Smooth muscle cell (in vitro differentiated cells): ENCODE data around the gene AGTRAP. TPM values are rescaled to one million over a fixed set of nuclear protein-coding genes. Genes with fewer than 3 reads are reported as not detected.

ENCODE experiments used
- DNase-seq: peaks from one replicate; lab custom pipeline; 2025; ENCODE audit not compliant: unreplicated experiment; lab: John Stamatoyannopoulos, UW
- H2AFZ ChIP-seq: fragments of 200-600 bp; sonication (generic); 2 replicates; pipeline ENCODE4 v1.6.0; 2016; ENCODE audit warnings: antibody characterized with exemption, low read depth, mild to moderate bottlenecking
- H3F3A ChIP-seq: fragments of 200-600 bp; sonication (generic); 2 replicates; pipeline ENCODE4 v1.6.0; 2017; ENCODE audit warnings: antibody characterized with exemption, low read depth
- H3K27ac ChIP-seq: fragments of 200-600 bp; sonication (generic); 2 replicates; pipeline ENCODE4 v1.5.1; 2016; ENCODE audit warnings: low read depth, mild to moderate bottlenecking
- H3K27me3 ChIP-seq: fragments of 200-600 bp; sonication (generic); 2 replicates; pipeline ENCODE4 v1.6.1; 2016; ENCODE audit warnings: low read depth, mild to moderate bottlenecking
- H3K36me3 ChIP-seq: fragments of 200-600 bp; sonication (generic); 2 replicates; pipeline ENCODE4 v1.5.1; 2016; ENCODE audit warnings: low read depth
- H3K4me1 ChIP-seq: fragments of 200-600 bp; sonication (generic); 2 replicates; pipeline ENCODE4 v1.5.1; 2016; ENCODE audit warnings: low read depth
- H3K4me2 ChIP-seq: fragments of 200-600 bp; sonication (generic); 2 replicates; pipeline ENCODE4 v1.6.0; 2016; ENCODE audit warnings: mild to moderate bottlenecking
- H3K4me3 ChIP-seq: fragments of 200-600 bp; sonication (generic); 2 replicates; pipeline ENCODE4 v1.5.1; 2016; ENCODE audit warnings: mild to moderate bottlenecking
- H3K79me2 ChIP-seq: fragments of 200-600 bp; sonication (generic); 2 replicates; pipeline ENCODE4 v1.6.0; 2016; ENCODE audit warnings: low read depth, mild to moderate bottlenecking
- H3K9ac ChIP-seq: fragments of 200-600 bp; sonication (generic); 2 replicates; pipeline ENCODE4 v1.6.0; 2016; ENCODE audit warnings: low read depth
- H3K9me3 ChIP-seq: fragments of 200-600 bp; sonication (generic); replicated peaks from 2 replicates; pipeline ENCODE4 v1.5.1; 2016; ENCODE audit warnings: low read depth
- H4K20me1 ChIP-seq: fragments of 200-600 bp; sonication (generic); 2 replicates; pipeline ENCODE4 v1.6.0; 2016; ENCODE audit warnings: low read depth
- WGBS: methylation state at CpG from one replicate; pipeline ENCODE4 v1.1.7; 2016; ENCODE audit warnings: low lambda C conversion rate; 5-methylcytosine and 5-hydroxymethylcytosine counted together
- polyA plus RNA-seq: library from polyadenylated mRNA; unstranded; fragments of >200 nt; fragmentation: Nextera tagmentation; extraction: Ambion mirVana; gene quantifications from 2 replicates; pipeline ENCODE4 v1.2.1, GENCODE V29; 2016
- total RNA-seq: library from RNA; depleted of rRNA; stranded (reverse); fragments of >200 nt; gene quantifications from 2 replicates; pipeline ENCODE4 v1.2.3, GENCODE V29; 2014
- TF ChIP-seq, protein P1 (sequence below): fragments of 200-600 bp; sonication (generic); IDR thresholded peaks from 2 replicates; pipeline ENCODE4 v1.5.1; 2017; ENCODE audit warnings: borderline replicate concordance, mild to moderate bottlenecking, antibody characterized with exemption; ENCODE audit not compliant: insufficient read depth, poor library complexity, severe bottlenecking

The AGTRAP gene
- total and polyA plus RNA-seq, 2 experiments from 2014 or later, result 30.9 to 76.8 TPM

DNA sequence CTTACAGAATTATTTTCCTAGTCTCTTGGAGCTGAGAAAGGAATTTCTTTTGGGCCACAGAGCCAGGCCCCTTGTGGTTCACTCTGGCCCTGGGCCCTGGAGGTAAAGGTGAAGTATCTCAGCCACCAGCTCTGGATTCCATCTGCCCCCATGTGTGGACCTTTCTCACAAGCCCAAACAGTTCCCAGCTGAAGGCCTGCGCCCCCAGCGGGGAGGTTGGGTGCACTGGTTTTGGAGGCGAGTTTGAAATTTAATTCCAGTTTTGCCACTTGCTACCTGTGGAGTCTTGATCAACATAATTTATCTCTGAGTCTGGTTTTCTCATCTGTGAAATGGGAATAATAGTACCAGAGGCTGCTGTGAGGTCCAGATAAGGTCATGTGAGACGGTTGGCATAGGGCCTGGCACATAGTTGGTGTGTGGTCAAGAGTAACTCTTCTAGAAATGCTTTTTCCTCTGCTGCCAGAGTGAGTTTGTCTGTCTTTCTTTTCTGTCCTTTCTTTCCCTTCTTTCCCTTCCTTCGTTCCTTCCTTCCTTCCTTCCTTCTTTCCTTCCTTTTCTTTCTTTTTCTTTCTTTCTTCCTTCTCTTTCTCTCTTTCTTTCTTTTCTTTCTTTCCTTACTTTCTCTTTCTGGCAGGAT is 6.1 kb downstream of the AGTRAP start:
- Histone ChIP-seq H3K27me3 (no peaks in the 10 kb centered on the region), H3K9ac (no peak overlapping the region), H3K4me1 (peaks cover 2% of the 10 kb centered on the region), H3K4me2 (no peak overlapping the region), H3K36me3 (no peaks in the 10 kb centered on the region), H3K79me2 (no peaks in the 10 kb centered on the region), H4K20me1 (peaks cover 31% of the 10 kb centered on the region), H3K27ac (no peak overlapping the region), H3K9me3 (no peaks in the 10 kb centered on the region), H2AFZ (no peak overlapping the region), H3K4me3 (no peak overlapping the region), H3F3A (no peaks in the 10 kb centered on the region)
- 84% methylated on average over 5 of the region's 5 CpGs for WGBS
- no peak for DNase-seq
- TF ChIP-seq, protein P1, sequence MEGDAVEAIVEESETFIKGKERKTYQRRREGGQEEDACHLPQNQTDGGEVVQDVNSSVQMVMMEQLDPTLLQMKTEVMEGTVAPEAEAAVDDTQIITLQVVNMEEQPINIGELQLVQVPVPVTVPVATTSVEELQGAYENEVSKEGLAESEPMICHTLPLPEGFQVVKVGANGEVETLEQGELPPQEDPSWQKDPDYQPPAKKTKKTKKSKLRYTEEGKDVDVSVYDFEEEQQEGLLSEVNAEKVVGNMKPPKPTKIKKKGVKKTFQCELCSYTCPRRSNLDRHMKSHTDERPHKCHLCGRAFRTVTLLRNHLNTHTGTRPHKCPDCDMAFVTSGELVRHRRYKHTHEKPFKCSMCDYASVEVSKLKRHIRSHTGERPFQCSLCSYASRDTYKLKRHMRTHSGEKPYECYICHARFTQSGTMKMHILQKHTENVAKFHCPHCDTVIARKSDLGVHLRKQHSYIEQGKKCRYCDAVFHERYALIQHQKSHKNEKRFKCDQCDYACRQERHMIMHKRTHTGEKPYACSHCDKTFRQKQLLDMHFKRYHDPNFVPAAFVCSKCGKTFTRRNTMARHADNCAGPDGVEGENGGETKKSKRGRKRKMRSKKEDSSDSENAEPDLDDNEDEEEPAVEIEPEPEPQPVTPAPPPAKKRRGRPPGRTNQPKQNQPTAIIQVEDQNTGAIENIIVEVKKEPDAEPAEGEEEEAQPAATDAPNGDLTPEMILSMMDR, result no peak

DNA sequence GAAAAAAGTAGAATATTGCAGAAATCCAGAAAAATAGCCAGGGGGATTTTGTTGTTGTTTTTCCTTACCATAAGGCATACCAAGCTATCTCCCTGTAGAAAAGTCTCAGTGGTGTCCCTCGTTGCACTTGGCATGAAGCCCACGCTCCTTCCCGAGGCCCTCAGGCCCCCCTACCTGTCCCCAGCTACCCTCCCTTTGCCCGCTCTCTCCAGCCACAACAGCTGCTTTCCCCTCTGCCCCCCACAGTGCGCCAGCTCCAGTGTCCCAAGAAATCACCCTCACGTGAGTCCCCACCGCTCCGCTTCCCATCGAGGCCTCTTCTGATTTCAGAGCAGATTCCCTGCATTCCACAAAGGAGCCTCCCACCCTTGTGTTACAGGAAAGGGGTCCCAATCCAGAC is 8.4 kb downstream of the AGTRAP start:
- peaks cover 31% of the 10 kb centered on the region for H4K20me1 ChIP-seq
- WGBS, result 95% methylated on average over 9 of the region's 9 CpGs

DNA sequence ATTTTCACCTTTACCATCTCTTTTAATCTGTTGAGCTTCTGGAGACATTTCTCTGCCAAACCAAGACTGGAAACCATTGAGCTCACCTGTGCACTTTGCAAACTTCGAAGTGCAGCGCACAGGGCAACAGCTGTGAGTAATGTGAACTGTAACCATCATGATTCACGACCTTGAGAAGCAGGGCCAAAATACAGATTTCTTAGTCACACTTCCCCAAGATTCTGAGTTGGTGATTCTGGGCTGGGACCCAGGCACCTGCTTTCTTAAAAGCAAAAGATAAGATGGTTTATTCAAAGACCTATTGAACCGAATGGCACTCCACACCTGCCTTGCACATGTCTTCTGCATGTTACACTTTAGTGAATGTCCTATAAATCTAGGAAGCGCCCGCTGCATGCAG is 10.2 kb downstream of the AGTRAP start:
- no peak for DNase-seq
- Histone ChIP-seq H3K27me3 (no peaks in the 10 kb centered on the region), H3K27ac (no peak overlapping the region), H2AFZ (no peak overlapping the region), H3K4me1 (no peaks in the 10 kb centered on the region), H3K9ac (no peak overlapping the region), H4K20me1 (peaks cover 26% of the 10 kb centered on the region), H3K79me2 (no peaks in the 10 kb centered on the region), H3K9me3 (no peaks in the 10 kb centered on the region), H3K36me3 (no peaks in the 10 kb centered on the region), H3F3A (no peaks in the 10 kb centered on the region), H3K4me2 (no peak overlapping the region), H3K4me3 (no peak overlapping the region)
- WGBS, result 94% methylated on average over 6 of the region's 6 CpGs
- TF ChIP-seq, protein P1, result no peak

More for the DNA sequence above, 8.4 kb downstream of the AGTRAP start:
- no peak overlapping the region for H3K9ac ChIP-seq
- H3K4me2 ChIP-seq, result no peak overlapping the region
- H3K27me3 ChIP-seq, result no peaks in the 10 kb centered on the region
- H2AFZ ChIP-seq, result no peak overlapping the region
- H3K4me1 ChIP-seq, result no peaks in the 10 kb centered on the region
- H3K79me2 ChIP-seq, result no peaks in the 10 kb centered on the region
- TF ChIP-seq, protein P1, result no peak
- no peaks in the 10 kb centered on the region for H3F3A ChIP-seq
- H3K9me3 ChIP-seq, result no peaks in the 10 kb centered on the region
- H3K4me3 ChIP-seq, result no peak overlapping the region
- no peaks in the 10 kb centered on the region for H3K36me3 ChIP-seq
- no peak overlapping the region for H3K27ac ChIP-seq
- DNase-seq, result no peak
